Gastroesophageal sphincter (tissue), 3 donors: Measurements from ENCODE around the gene YPEL3.

ENCODE experiments used
- EP300 ChIP-seq: sonication (generic); formaldehyde crosslinking; IDR thresholded peaks from one replicate; pipeline ENCODE4 v1.6.1; 2017; ENCODE audit warnings: antibody characterized with exemption, mild to moderate bottlenecking
- POLR2A ChIP-seq, 2 donors: fragments of 450-650 bp; IDR thresholded peaks; one replicate each; pipeline ENCODE4 v1.6.1; 2017; ENCODE audit warnings: antibody characterized with exemption in 2 of 2, mild to moderate bottlenecking in 2 of 2, moderate library complexity in 1 of 2
- TF ChIP-seq, protein P1 (sequence below), 4 experiments: fragments of 200-600 bp in 2 of 4; fragments of 450-650 bp in 2 of 4; sonication (generic) in 1 of 4; IDR thresholded peaks; one replicate each; pipeline ENCODE4 v1.5.1; 2017 to 2019; ENCODE audit warnings: antibody characterized with exemption in 4 of 4, mild to moderate bottlenecking in 2 of 4, moderate library complexity in 2 of 4

DNA sequence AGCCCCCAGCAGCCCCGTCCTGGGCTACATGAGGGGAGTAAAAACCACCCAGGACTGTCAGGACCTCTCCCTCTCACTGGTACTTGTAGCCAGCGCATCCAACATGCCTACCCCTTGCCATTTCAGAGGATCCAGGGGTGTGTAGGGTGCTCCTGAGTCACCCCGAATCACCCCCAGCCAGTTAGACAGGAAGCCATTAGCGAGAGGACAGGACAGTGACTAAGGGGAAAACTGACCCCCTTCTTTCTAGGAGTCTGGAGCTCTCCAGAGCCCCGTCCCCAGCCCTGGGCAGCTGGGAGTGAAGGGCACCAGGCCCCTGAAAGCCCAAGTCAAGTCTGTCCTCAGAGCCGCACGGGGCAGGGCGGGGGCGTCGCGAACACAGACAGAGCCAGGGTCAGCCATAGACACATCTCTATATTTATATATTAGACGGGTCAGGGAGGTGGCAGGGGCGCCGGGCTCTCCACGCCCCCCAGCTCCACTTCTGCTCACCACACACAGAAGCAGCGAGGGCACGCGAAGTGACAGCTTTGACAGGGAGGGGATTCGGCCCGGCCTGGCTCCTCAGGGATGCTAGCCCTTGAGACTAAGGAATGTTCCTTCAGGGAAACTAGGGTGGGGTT, 17.8 kb upstream of the YPEL3 start:
- TF ChIP-seq, protein P1, sequence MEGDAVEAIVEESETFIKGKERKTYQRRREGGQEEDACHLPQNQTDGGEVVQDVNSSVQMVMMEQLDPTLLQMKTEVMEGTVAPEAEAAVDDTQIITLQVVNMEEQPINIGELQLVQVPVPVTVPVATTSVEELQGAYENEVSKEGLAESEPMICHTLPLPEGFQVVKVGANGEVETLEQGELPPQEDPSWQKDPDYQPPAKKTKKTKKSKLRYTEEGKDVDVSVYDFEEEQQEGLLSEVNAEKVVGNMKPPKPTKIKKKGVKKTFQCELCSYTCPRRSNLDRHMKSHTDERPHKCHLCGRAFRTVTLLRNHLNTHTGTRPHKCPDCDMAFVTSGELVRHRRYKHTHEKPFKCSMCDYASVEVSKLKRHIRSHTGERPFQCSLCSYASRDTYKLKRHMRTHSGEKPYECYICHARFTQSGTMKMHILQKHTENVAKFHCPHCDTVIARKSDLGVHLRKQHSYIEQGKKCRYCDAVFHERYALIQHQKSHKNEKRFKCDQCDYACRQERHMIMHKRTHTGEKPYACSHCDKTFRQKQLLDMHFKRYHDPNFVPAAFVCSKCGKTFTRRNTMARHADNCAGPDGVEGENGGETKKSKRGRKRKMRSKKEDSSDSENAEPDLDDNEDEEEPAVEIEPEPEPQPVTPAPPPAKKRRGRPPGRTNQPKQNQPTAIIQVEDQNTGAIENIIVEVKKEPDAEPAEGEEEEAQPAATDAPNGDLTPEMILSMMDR (IDR thresholded peaks at IDR 0.05) = no peak
- TF ChIP-seq POLR2A (IDR thresholded peaks at IDR 0.05) = no peak
- TF ChIP-seq EP300 = no peak
